Heart left ventricle (tissue), 13 donors: Measurements from ENCODE around the gene SHOX.

ENCODE experiments used
- POLR2A ChIP-seq, 2 donors: fragments of 450-650 bp; IDR thresholded peaks; one replicate each; pipeline ENCODE4 v1.6.1; 2017; ENCODE audit warnings: antibody characterized with exemption in 2 of 2, mild to moderate bottlenecking in 2 of 2, moderate library complexity in 2 of 2
- TF ChIP-seq, protein P1 (sequence below), 12 donors: fragments of 200-600 bp; sonication (generic) in 4 of 12; IDR thresholded peaks; one replicate each; pipeline versions ENCODE4 v1.5.0 to v1.8.0; 2018 to 2022; ENCODE audit warnings: antibody characterized with exemption in 12 of 12, mild to moderate bottlenecking in 5 of 12
- donor health status: ischemic (EF 13 %, LVEDD 7.1; RV severe dilation, severe dysfunction).
- donor health status: DM: no; HTN: yes; CAD: no.
- donor health status: DM: no; HTN: no; CAD: no.
- donor health status: ischemic (EF 25% LVEDD 6.9; RV normal size, moderate dysfunction).
- donor health status: ischemic (EF 25% LVEDD 5.7; RV mildly dilated, moderate dysfunction).
- donor health status: ischemic (EF 35%, LVEDD 5.7; RV mildly dilated, moderate dysfunction).
- donor health status: nonischemic (EF 11% LVEDD 7.7; RV severe dilation, severe dysfunction).
- donor health status: DM: yes; HTN: yes; CAD: no.
- donor health status: PGD.
- donor health status: ischemic (EF 29% LVEDD 5.4; RV normal size, mild dysfunction).
- donor health status: nonischemic (EF 23%, LVEDD 6.1; RV moderate dilation, normal function).

DNA sequence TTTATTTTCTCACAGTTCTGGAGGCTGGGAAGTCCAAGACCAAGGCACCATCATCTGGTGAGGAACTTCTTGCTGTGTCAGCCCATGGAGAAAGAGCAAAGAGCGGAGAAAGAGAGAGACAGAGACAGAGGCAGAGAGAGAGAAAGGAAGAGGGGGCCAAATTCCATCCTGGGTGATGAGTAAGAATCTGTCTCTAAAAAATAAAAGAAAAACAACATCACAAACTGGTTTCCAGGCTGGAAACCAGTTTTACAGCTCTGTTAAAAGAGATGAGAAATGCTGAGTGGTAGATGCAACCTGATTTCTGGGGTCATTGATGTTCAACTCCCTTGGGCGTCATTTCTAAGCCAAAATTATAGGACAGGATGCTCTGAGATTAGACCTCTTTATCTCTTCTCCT, 72.9 kb downstream of the SHOX start:
- TF ChIP-seq, protein P1, sequence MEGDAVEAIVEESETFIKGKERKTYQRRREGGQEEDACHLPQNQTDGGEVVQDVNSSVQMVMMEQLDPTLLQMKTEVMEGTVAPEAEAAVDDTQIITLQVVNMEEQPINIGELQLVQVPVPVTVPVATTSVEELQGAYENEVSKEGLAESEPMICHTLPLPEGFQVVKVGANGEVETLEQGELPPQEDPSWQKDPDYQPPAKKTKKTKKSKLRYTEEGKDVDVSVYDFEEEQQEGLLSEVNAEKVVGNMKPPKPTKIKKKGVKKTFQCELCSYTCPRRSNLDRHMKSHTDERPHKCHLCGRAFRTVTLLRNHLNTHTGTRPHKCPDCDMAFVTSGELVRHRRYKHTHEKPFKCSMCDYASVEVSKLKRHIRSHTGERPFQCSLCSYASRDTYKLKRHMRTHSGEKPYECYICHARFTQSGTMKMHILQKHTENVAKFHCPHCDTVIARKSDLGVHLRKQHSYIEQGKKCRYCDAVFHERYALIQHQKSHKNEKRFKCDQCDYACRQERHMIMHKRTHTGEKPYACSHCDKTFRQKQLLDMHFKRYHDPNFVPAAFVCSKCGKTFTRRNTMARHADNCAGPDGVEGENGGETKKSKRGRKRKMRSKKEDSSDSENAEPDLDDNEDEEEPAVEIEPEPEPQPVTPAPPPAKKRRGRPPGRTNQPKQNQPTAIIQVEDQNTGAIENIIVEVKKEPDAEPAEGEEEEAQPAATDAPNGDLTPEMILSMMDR (IDR thresholded peaks at IDR 0.05) = no peak
- no peak for TF ChIP-seq POLR2A (IDR thresholded peaks at IDR 0.05)
